HG03442 (cell line): ENCODE measurements around the gene ZNF212.
A peak's percentile ranks its signal among the peaks of the same experiment; 100 is the strongest.

Source experiments
- ATAC-seq: cut with Tn5 transposase; IDR thresholded peaks from one replicate; pipeline ENCODE4 v1.9.1; 2021; ENCODE audit warnings: mild to moderate bottlenecking, moderate library complexity; ENCODE audit not compliant: unreplicated experiment

Gene ZNF212

DNA sequence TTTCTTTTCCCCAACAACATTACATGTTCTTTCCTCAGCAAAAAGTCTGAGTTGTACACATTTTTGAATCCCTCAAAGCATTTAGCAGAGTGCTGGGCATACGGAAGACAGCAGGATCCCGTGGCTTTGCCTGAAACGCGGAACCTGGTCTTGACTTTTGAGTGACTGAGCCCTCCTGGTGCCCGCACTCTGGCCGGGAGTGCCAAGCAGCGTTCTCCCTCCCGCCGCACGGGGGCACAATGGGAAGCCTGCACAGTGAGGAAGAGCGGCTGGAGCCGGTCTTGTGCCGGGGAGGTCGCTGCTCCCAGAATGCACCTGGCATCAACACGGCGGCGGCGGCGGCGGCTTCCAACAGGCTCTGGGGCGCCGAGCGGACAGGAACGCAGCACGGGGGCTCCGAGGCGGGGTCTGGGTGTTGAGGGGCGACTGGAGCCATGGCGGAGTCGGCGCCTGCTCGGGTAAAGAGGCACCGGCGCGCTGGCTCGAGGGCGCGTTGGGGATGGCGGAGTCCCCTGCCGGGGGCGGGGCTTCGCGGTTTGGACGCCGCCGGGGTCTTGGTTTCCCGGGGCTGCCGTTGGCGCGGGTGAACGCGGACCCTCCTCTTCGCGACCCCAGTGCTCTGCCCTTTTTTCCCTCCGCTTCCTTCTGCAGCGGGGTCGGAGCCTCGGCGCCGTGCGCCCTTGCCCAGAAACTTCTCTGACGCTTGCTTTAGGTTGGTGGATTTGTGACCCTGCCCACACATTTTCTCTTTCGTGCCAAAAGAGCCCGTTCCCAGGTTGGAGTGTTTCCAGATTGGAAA is at the start of gene ZNF212:
Gene ZNF212 (plus strand): TSS at position 307 of the 799 bp plus-strand sequence. CDS start 128 bp downstream, at position 435.
- ATAC-seq: peak; percentile 99

- no peak for ATAC-seq
Observed at GRCh38 chr7:149191851-149192250, 47.6 kb upstream of the ZNF212 start.

DNA sequence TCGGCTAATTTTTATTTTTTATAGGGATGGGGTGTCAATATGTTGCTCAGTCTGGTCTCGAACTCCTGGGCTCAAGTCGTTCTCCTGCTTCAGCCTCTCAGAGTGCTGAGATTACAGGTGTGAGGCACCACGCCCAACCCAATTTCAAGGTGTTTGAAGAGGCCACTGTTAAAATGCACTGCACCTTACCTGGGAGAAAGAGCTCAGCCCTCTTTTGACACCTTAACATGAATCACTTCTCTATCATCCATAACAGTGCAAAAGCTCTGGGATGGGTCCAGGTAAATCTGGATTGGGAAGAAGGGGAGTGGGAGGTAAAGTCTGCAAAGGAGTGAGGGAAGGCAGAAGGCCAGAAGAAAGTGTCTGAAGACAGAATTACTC is 44.7 kb upstream of the ZNF212 start:
- ATAC-seq: no peak

- ATAC-seq: peak; percentile 86
Observed at GRCh38 chr7:149195180-149196150, 44.0 kb upstream of the ZNF212 start, which contains the start of gene ZNF282. Gene ZNF282, plus strand, starts transcription at chr7:149195546. Its CDS starts 44 bp downstream, at chr7:149195590.

DNA sequence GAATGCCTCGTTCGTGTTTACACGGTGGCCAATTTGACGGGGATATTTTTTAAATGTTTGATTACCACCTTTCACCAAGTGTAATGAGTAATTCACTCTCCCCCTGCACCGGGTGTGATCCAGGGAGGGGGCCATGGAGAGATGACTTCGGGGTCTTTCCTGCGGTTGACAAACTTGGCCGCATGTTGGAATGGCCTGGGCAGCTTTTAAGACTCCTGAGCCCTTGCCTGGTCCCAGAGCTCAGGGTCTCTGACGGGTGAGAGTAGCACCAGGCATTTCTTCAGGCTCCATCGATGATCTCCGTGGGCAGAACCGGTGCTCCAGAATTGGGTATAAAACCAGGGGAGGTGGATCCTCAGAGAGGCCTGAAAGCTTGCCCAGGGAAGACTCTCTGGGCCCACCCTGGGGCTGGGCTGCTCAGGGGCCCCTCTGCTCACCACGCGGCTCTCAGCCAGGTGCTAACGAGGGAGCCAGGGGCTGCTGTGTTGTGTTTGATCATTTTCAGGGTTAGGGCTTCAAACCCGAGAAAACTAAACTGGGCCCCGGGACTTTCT is 43.2 kb upstream of the ZNF212 start:
- ATAC-seq: peak; percentile 11

DNA sequence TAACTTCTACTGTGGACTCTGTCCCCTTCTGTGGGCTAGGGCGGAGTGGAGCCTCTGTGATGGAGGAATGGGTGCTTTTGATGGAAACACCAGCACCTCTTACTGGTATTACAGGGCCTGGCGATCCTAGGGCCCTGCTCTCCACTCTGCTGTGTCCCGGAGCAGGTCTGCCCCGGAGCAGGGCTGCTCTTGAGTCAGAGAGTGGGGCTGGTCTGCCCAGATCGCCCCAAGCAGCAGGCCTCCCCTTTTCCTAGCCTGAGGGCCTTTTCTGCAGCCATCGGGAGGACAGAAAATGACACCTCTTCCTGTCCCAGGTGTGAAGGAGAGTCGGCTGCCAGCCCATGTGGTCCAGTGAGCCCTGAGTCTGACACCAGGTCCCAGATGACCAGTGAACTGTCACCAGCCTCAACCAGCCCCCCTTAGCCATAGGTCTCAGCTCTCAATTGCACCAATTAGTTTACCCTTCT is 42.7 kb upstream of the ZNF212 start:
- ATAC-seq: peak; percentile 9

- no peak for ATAC-seq
Observed at GRCh38 chr7:149197675-149198074, 41.8 kb upstream of the ZNF212 start.

DNA sequence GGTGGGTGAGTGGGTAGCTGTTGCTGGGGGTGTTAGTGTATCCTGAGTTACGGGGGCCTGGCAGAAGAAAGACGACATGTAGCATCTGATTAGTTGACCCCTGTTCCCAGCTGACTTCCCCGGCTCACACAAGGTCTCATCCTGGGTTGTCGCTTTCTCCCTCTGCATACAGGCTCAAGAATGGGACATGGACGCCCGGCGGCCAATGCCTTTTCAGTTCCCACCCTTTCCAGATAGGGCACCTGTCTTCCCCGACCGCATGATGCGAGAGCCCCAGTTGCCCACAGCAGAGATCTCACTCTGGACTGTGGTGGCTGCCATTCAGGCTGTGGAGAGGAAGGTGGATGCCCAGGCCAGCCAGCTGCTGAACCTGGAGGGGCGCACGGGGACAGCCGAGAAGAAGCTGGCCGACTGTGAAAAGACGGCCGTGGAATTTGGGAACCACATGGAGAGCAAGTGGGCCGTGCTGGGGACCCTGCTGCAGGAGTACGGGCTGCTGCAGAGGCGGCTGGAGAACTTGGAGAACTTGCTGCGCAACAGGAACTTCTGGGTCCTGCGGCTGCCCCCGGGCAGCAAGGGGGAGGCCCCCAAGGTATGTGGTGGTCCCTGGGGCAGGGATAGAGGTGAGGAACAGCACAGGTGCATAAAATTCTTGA is 41.2 kb upstream of the ZNF212 start:
- no peak for ATAC-seq

DNA sequence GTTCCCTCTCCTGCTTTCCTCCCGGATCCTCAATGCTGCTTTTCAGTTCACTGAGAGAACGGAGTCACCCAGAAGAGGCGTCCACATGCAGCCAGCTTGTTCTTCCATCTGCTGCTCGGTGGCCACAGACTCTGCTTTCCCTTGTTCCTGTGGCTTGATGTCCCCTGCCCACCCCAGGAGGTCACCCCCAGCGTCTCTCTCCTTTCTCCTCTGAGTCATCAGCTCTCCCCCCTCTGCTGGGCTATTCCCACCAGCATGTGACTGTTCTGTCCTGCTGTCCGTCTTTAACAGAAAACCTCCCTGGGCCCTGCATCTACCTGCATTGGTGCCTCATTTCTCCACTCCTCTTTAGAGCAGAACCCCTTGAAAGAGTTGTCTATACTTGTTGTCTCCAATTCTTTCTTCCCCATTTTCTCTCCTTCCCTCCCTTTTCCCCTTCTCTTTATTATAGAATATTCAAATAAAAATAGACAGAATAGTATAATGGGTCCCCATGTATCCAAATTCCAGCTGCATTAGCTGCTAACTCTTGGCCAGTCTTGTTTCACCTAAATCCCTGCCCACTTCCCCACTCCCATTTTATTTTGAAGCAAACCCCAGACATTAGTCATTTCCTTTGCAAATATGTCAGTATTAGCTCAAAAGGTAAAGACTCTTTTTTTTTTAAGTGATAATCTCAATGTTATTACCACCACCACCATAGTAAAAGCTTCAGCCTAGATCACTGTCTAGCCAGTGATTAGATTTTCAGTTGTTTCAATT is 40.0 kb upstream of the ZNF212 start:
- ATAC-seq: no peak

GRCh38 chr7:149202831-149203231 is 36.6 kb upstream of the ZNF212 start:
- no peak for ATAC-seq

DNA sequence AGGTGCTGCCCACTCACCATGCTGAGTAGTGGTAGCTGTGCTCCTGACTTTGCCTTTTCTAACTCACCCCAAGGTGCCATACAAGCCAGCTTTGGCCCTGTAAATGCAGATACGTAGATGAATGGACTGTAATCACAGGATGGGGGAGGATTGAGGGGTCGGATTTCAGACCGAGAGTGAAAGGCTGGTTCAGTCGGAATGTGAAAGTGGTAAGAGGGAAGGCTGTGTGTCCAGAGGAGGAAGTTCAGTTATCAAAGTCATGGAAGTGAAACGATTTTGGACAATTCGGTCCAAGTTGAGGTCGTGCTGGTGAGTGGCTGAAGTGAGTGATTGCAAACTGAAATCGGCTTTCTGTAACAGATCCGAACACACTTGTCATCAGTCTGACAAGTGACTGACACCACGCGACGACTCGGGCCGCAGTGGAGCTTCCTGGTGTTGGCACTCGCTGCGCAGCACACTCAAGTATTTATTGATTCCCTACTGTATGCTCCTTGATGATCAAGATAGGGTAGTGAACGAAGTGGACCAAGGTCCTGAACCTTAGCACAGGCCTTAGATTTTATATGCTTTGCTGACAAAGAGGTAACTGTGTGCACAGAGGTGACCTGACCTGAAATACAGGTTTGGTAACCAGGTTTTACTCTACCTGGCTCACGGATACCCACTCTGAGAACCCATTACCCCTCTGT is 33.6 kb upstream of the ZNF212 start:
- ATAC-seq: no peak

DNA sequence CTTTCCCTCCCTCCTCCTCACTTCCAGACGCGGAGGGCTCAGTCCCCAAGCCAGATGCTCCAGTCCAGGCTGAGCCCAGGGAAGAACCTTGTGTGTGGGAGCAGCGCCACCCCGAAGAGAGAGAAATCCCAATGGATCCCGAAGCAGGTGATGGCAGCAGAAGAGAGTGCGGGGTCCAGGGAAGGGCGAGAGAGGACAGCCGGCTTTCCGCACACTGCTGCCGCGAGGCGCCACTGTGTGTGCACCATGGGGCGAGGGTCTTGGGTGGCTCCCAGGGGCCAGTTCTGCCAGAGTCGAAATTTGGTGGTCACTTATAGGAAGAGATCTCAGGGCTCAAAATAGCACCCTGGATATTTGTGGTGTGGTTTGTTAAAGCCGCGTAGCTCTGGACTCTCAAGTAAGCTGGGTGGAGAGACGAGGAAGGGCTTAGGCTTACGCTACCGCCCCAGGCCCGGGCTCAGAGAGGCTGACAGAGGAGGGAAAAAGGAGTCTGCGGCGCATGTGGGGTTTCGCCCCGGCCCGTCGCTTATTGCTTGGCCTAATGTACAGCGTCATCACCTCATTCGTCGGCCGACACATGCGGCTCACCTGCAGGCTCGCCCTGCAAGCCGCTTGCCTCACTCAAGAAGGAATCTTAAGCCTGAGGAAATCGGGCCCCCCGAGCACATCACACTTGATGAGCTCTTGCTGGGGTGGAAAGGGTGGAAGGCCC is 32.0 kb upstream of the ZNF212 start:
- no peak for ATAC-seq

- ATAC-seq: no peak
Observed at GRCh38 chr7:149209518-149210269, 29.8 kb upstream of the ZNF212 start.

DNA sequence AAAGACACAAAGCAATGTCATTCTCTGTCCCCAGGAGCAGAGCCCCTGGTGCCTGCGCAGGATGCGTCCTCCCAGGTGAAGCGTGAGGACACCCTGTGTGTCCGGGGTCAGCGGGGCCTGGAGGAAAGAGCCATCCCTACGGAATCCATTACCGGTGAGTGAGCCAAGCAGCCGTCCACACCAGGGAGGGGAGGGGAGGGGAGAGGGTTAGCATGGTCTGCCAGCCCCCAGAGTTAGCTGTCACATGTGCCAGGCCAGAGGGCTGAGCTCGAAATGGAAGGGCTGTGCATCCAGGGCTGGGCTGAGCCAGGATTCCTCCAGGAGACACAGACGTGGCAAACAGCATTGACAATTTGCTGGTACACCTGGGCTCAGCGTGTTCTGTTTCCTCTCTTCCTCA is 28.9 kb upstream of the ZNF212 start:
- ATAC-seq: no peak

GRCh38 chr7:149214020-149214720 is 25.3 kb upstream of the ZNF212 start:
- no peak for ATAC-seq

GRCh38 chr7:149216402-149216801 is 23.0 kb upstream of the ZNF212 start:
- no peak for ATAC-seq

- no peak for ATAC-seq
Observed at GRCh38 chr7:149217570-149217969, 21.9 kb upstream of the ZNF212 start.
